ENCODE results near the gene LMOD3.

LMOD3 gene

DNA sequence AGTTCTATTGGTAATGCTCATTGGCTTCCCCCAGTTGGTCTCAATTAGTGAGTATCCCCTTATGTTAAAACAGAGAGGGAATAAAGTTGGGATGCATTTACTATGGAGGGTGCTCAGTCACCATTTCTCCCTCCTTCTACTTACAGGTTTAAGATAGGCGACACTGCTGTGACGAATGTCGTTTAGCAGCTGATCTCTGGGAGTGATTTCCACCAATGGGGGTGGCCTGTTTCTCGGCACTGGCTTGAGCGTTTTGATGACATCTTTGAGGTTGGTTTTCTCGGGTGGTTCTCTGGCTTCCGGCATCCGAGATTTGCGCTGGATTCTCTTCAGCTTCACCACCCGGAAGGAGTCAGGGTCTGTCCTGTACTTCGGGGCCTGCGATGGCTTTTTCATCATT is 3.8 kb downstream of the LMOD3 start:
- no peak for TF ChIP-seq CTCF (conservative IDR thresholded peaks at IDR 0.05; ENCODE audit: low read depth, low read length)
- H3K4me3 ChIP-seq (ENCODE audit: low read length): no peak overlapping the region
- DNase-seq (ENCODE audit: low read depth): no peak

GRCh38 chr3:69116897-69117296 is 5.5 kb downstream of the LMOD3 start:
- no peak overlapping the region for H3K4me3 ChIP-seq (ENCODE audit: low read length)
- TF ChIP-seq CTCF (conservative IDR thresholded peaks at IDR 0.05; ENCODE audit: low read depth, low read length): no peak

DNA sequence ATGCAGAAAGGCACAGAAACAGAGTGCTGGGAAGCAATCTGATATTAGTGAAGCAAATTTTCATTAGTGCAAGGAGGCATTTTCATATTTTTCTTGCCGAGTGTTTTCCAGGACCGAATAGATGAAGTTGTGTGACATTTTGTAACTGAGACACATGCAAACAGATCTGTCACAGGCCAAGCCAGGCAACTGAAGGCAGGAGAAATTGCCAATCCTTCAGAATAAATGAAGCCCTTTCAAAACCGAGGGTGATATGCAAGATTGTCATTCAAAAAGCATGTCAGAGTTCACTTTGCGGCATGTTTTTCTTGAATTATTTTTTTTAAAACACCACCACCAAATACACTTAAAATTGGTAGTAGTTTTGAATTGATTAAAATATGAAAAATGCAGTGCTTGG is 6.2 kb downstream of the LMOD3 start:
- no peak for TF ChIP-seq CTCF (conservative IDR thresholded peaks at IDR 0.05; ENCODE audit: low read depth, low read length)
- no peak for DNase-seq (ENCODE audit: low read depth)

More at GRCh38 chr3:69116897-69117296, 5.5 kb downstream of the LMOD3 start:
- DNase-seq (ENCODE audit: low read depth): no peak

GRCh38 chr3:69115731-69116130 is 6.7 kb downstream of the LMOD3 start:
- no peak for DNase-seq (ENCODE audit: low read depth)
- TF ChIP-seq CTCF (conservative IDR thresholded peaks at IDR 0.05; ENCODE audit: low read depth, low read length): no peak
- no peak overlapping the region for H3K4me3 ChIP-seq (ENCODE audit: low read length)

More for the DNA sequence above, 6.2 kb downstream of the LMOD3 start:
- no peak overlapping the region for H3K4me3 ChIP-seq (ENCODE audit: low read length)

GRCh38 chr3:69113536-69113935 is 8.9 kb downstream of the LMOD3 start:
- H3K4me3 ChIP-seq (ENCODE audit: low read length): no peak overlapping the region
- no peak for TF ChIP-seq CTCF (conservative IDR thresholded peaks at IDR 0.05; ENCODE audit: low read depth, low read length)
- no peak for DNase-seq (ENCODE audit: low read depth)

- no peak for DNase-seq (ENCODE audit: low read depth)
- TF ChIP-seq CTCF (conservative IDR thresholded peaks at IDR 0.05; ENCODE audit: low read depth, low read length): no peak
- no peak overlapping the region for H3K4me3 ChIP-seq (ENCODE audit: low read length)
Measured at GRCh38 chr3:69110941-69111546, 11.4 kb downstream of the LMOD3 start.

- TF ChIP-seq CTCF (conservative IDR thresholded peaks at IDR 0.05; ENCODE audit: low read depth, low read length): no peak
- no peak for DNase-seq (ENCODE audit: low read depth)
- no peak overlapping the region for H3K4me3 ChIP-seq (ENCODE audit: low read length)
Measured at GRCh38 chr3:69108811-69109210, 13.6 kb downstream of the LMOD3 start.

Measured in retinal pigment epithelial cell (primary cell).